GM13976 (cell line): ENCODE data around the gene DYRK2.

Experiments used
- DNase-seq: peaks from one replicate; pipeline ENCODE4 v3.0.0; 2012; ENCODE audit warnings: low spot score
- CTCF ChIP-seq: IDR thresholded peaks from 2 replicates; pipeline ENCODE4 v1.5.1; 2012; ENCODE audit warnings: borderline replicate concordance, mild to moderate bottlenecking; ENCODE audit not compliant: insufficient read depth; ENCODE audit errors: extremely low read depth, missing control alignments, control extremely low read depth
- in situ Hi-C: fragments of 300-500 bp; cut with MboI; formaldehyde crosslinking; loops from one replicate; pipeline ENCODE4 v1.12.0; 2022; ENCODE audit warnings: low sequenced_read_pairs, mixed read lengths, inconsistent platforms; ENCODE audit not compliant: unreplicated experiment

Gene DYRK2

GRCh38 chr12:67714648-67715047 lies 66.1 kb downstream of the DYRK2 start:
- in situ Hi-C loops, result no loop called here
- no peak for TF ChIP-seq CTCF
- DNase-seq, result no peak
